H1 (cell line): ENCODE data around the gene KISS1R. TPM values are rescaled to one million over a fixed set of nuclear protein-coding genes. Genes with fewer than 3 reads are reported as not detected.

ENCODE experiments used
- ASH2L ChIP-seq: fragments of 200-600, 300-600 bp; sonication (generic); IDR thresholded peaks from one replicate; pipeline ENCODE4 v1.7.1; 2017; ENCODE audit warnings: low read length
- BACH1 ChIP-seq: IDR thresholded peaks from 2 replicates; pipeline ENCODE4 v1.6.1; 2012; ENCODE audit warnings: low read length, improper control_type of control experiment
- BCL11A ChIP-seq, 2 experiments: IDR thresholded peaks; one replicate each; pipeline ENCODE4 v1.6.1; 2011; ENCODE audit warnings: low read depth in 2 of 2, low read length in 2 of 2, mild to moderate bottlenecking in 2 of 2
- BRCA1 ChIP-seq: IDR thresholded peaks from 2 replicates; pipeline ENCODE4 v1.6.1; 2012; ENCODE audit warnings: low read depth, low read length, improper control_type of control experiment
- CEBPB ChIP-seq: IDR thresholded peaks from 2 replicates; pipeline ENCODE4 v1.6.1; 2012; ENCODE audit warnings: low read depth, low read length
- CTBP2 ChIP-seq: IDR thresholded peaks from 2 replicates; pipeline ENCODE4 v1.7.0; 2011; ENCODE audit warnings: borderline replicate concordance, mild to moderate bottlenecking, moderate library complexity, mixed read lengths, low read length; ENCODE audit not compliant: insufficient read depth, insufficient read length
- GTF2F1 ChIP-seq: IDR thresholded peaks from 2 replicates; pipeline ENCODE4 v1.6.1; 2012; ENCODE audit warnings: low read depth, low read length, improper control_type of control experiment, borderline replicate concordance
- KDM1A ChIP-seq: fragments of 200-600, 300-600 bp; sonication (generic); IDR thresholded peaks from 2 replicates; pipeline ENCODE4 v1.7.1; 2016; ENCODE audit warnings: mild to moderate bottlenecking, low read length, borderline replicate concordance
- KDM4A ChIP-seq: IDR thresholded peaks from one replicate; pipeline ENCODE4 v1.7.1; 2012; ENCODE audit warnings: low read depth, mild to moderate bottlenecking, moderate library complexity, low read length, inconsistent platforms; ENCODE audit not compliant: severe bottlenecking
- KDM5A ChIP-seq: fragments of 200-600 bp; IDR thresholded peaks from 2 replicates; pipeline ENCODE4 v1.7.1; 2012; ENCODE audit warnings: mild to moderate bottlenecking, low read length, inconsistent platforms, mixed read lengths
- MAFK ChIP-seq: IDR thresholded peaks from 2 replicates; pipeline ENCODE4 v1.6.1; 2012; ENCODE audit warnings: low read depth, mild to moderate bottlenecking, improper control_type of control experiment, low read length
- NANOG ChIP-seq: IDR thresholded peaks from 2 replicates; pipeline ENCODE4 v1.6.1; 2011; ENCODE audit warnings: low read length, low read depth, mild to moderate bottlenecking, inconsistent platforms; ENCODE audit not compliant: insufficient read depth, poor library complexity, severe bottlenecking
- PHF8 ChIP-seq: fragments of 200-600 bp; sonication (generic); conservative IDR thresholded peaks from 2 replicates; pipeline ENCODE4 v1.7.1; 2012; ENCODE audit warnings: low read depth, mild to moderate bottlenecking, inconsistent platforms, low read length, moderate library complexity
- POU5F1 ChIP-seq: IDR thresholded peaks from 2 replicates; pipeline ENCODE4 v1.6.1; 2011; ENCODE audit warnings: low read depth, mild to moderate bottlenecking, low read length, moderate library complexity
- RAD21 ChIP-seq, 2 experiments: IDR thresholded peaks in 1 of 2; conservative IDR thresholded peaks in 1 of 2; 2 replicates each; pipeline ENCODE4 v1.6.1; 2011; ENCODE audit warnings: low read depth in 2 of 2, low read length in 2 of 2, improper control_type of control experiment in 1 of 2, inconsistent platforms in 1 of 2, mild to moderate bottlenecking in 1 of 2, moderate library complexity in 1 of 2
- RXRA ChIP-seq: IDR thresholded peaks from 2 replicates; pipeline ENCODE4 v1.6.1; 2011; ENCODE audit warnings: low read depth, mild to moderate bottlenecking, low read length, moderate library complexity; ENCODE audit not compliant: insufficient read depth
- SAP30 ChIP-seq: fragments of 300-600 bp; sonication (generic); IDR thresholded peaks from 2 replicates; pipeline ENCODE4 v1.7.1; 2012; ENCODE audit warnings: low read length, moderate library complexity, mild to moderate bottlenecking, inconsistent platforms; ENCODE audit not compliant: insufficient read depth, insufficient replicate concordance
- SIX5 ChIP-seq: IDR thresholded peaks from 2 replicates; pipeline ENCODE4 v1.6.1; 2011; ENCODE audit warnings: mild to moderate bottlenecking, low read depth, low read length
- SP2 ChIP-seq: IDR thresholded peaks from 2 replicates; pipeline ENCODE4 v1.6.1; 2012; ENCODE audit warnings: mild to moderate bottlenecking, low read length, inconsistent platforms
- SRF ChIP-seq: IDR thresholded peaks from 2 replicates; pipeline ENCODE4 v1.6.1; 2011; ENCODE audit warnings: mild to moderate bottlenecking, low read depth, low read length, moderate library complexity
- SUZ12 ChIP-seq: fragments of 200-600 bp; sonication (generic); IDR thresholded peaks from 2 replicates; pipeline ENCODE4 v1.6.1; 2012; ENCODE audit warnings: mild to moderate bottlenecking, inconsistent platforms, low read length, moderate library complexity, mixed read lengths
- TCF12 ChIP-seq: IDR thresholded peaks from 2 replicates; pipeline ENCODE4 v1.6.1; 2011; ENCODE audit warnings: low read depth, mild to moderate bottlenecking, low read length
- YY1 ChIP-seq: IDR thresholded peaks from 2 replicates; pipeline ENCODE4 v1.6.1; 2011; ENCODE audit warnings: low read depth, mild to moderate bottlenecking, low read length
- polyA plus RNA-seq, 7 experiments: library from polyadenylated mRNA; depleted of rRNA in 3 of 7; stranded (reverse) in 5 of 7; unstranded in 2 of 7; fragments of >200 nt in 5 of 7; fragments of 200-250 nt in 2 of 7; gene quantifications; 1 replicate in 5 of 7; 2 replicates in 1 of 7; 4 replicates in 1 of 7; pipeline versions ENCODE4 v1.2.1 to v1.2.3, GENCODE V29; 2011 to 2013; ENCODE audit warnings: missing spikeins in 2 of 7, mixed read lengths in 2 of 7
- total RNA-seq: library from RNA; stranded (reverse); fragmentation: NEBNext Ultra II Directional; extraction: Animal tissue kit (Norgen Biotek cat#: 25700); gene quantifications from 2 replicates; pipeline ENCODE4 v1.2.1, GENCODE V29; 2021
- TF ChIP-seq, protein P1 (sequence below), 3 experiments: IDR thresholded peaks; 1 replicate in 2 of 3; 2 replicates in 1 of 3; pipeline versions ENCODE4 v1.5.1 to v1.6.1; 2011; ENCODE audit warnings: low read length in 3 of 3, mild to moderate bottlenecking in 3 of 3, inconsistent platforms in 2 of 3, low read depth in 1 of 3, moderate library complexity in 1 of 3; ENCODE audit not compliant: insufficient read depth in 1 of 3; ENCODE audit errors: control extremely low read depth in 1 of 3

Gene KISS1R
- total and polyA plus RNA-seq, 2 of the 8 experiments (the other 6 are each of a cell fraction or from before 2014, with no cell fraction given), result 2.3 to 2.7 TPM

DNA sequence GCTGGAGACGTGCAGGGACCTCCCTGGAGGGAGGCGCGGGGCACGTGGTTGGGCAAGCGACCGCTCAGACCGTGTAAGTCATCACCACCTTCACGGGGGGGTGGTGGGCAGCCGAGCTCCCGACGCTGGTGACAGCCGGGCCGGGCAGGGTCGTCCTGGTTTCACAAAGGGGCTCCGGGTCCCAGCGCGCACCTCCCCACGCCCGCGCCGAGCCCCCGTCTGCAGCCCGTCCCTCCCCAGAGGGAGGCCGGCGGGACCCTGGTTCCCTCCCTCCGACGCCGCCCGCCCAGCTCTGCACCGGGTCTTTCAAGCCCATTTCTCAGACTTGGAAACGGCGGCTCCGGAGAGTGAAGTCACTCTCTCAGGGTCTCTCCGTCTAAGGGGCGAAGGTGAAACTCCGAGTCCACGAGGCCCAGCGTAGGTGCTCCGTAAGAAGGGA, 8.0 kb downstream of the KISS1R start (continued):
- TF ChIP-seq SP2 (no peak), CEBPB (no peak), TCF12 (no peak), BACH1 (no peak), RXRA (no peak), ASH2L (peak; percentile 63), SUZ12 (no peak; the same call in 1 of the 2 replicates), SAP30 (no peak), SRF (no peak), PHF8 (no peak), POU5F1 (no peak), NANOG (no peak), GTF2F1 (no peak), BCL11A (IDR thresholded peaks at IDR 0.05; ENCODE audit: low read depth in 2 of 2, low read length in 2 of 2) (no peak), YY1 (peak; percentile 39; the same call in 1 of the 2 replicates), KDM5A (no peak), RAD21 (IDR thresholded peaks at IDR 0.05 in 1 of 2, conservative IDR thresholded peaks at IDR 0.05 in 1 of 2; ENCODE audit: low read depth in 2 of 2, low read length in 2 of 2) (no peak), MAFK (no peak), CTBP2 (no peak), SIX5 (no peak), KDM4A (peak; percentile 14), BRCA1 (no peak), KDM1A (peak; percentile 94; the same call in 1 of the 2 replicates)
- TF ChIP-seq, protein P1, sequence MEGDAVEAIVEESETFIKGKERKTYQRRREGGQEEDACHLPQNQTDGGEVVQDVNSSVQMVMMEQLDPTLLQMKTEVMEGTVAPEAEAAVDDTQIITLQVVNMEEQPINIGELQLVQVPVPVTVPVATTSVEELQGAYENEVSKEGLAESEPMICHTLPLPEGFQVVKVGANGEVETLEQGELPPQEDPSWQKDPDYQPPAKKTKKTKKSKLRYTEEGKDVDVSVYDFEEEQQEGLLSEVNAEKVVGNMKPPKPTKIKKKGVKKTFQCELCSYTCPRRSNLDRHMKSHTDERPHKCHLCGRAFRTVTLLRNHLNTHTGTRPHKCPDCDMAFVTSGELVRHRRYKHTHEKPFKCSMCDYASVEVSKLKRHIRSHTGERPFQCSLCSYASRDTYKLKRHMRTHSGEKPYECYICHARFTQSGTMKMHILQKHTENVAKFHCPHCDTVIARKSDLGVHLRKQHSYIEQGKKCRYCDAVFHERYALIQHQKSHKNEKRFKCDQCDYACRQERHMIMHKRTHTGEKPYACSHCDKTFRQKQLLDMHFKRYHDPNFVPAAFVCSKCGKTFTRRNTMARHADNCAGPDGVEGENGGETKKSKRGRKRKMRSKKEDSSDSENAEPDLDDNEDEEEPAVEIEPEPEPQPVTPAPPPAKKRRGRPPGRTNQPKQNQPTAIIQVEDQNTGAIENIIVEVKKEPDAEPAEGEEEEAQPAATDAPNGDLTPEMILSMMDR (IDR thresholded peaks at IDR 0.05; ENCODE audit: control extremely low read depth in 1 of 3, insufficient read depth in 1 of 3, low read depth in 1 of 3, low read length in 3 of 3), result no peak
